Iris pigment epithelial cell (primary cell): ENCODE measurements around the gene ST6GALNAC2.
"Not testable (repeated sequence)": the region's sequence is repeated elsewhere in the genome, so short reads cannot be mapped to it uniquely, and the experiment has no call there.

Source experiments
- DNase-seq: peaks from one replicate; pipeline ENCODE4 v3.0.0-alpha.2; 2011; ENCODE audit warnings: low read depth

ST6GALNAC2 gene

DNA sequence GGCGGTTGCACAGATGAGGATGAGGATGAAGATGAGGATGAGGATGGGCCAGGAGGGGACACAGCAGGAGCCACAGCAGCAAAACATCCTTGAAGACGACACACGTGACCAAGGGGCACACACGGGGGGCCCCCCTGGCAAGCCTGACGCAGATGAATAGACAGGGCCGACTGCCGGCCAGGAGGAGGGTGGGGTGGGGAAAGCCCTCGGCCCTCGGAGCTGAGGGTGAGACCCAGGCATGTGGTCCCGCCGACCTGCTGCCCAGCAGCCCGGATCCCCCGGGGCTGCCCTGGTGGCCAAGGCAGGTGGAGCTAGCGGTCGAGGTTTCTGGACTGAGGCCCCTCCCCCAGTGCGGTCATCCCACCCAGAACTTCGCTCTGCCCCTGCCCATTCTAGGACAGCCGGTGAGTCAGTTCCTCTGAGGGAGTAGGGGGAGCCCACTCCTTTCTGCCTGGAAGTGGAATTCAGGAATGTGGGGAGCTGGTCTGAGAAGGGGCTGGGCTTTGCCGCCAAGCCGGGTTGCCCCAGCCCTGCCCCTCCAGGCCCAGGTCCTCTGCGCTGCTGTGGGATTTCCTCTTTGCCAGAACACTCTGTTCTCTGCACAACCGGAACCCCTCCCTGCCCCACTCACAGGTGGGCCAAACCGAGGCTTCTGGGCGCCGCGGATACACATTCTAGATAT is 58.1 kb downstream of the ST6GALNAC2 start:
- peak; percentile 84 for DNase-seq

DNA sequence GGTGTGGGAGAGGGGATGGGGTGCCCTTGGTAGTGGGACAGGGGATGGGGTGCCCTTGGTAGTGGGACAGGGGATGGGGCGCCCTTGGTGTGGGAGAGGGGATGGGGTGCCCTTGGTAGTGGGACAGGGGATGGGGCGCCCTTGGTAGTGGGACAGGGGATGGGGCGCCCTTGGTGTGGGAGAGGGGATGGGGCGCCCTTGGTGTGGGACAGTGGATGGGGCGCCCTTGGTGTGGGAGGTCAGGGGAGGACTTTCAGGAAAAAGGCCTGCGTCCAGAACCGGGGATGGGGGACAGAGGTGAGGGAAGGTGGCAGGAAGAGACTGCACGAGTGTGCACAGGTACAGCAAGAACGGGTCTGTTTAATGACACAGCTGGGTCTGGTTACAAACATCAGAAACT is 58.6 kb downstream of the ST6GALNAC2 start:
- DNase-seq: not testable (repeated sequence)

DNA sequence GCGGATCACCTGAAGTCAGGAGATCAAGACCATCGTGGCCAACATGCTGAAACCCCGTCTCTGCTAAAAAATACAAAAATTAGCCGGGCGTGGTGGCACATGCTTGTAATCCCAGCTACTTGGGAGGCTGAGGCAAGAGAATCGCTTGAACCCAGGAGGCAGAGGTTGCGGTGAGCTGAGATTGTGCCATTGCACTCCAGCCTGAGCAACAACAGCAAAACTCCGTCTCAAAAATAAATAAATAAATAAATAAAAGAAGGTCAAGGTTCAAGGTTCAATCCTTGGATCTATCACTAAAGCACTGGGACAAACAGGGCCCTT is 60.2 kb downstream of the ST6GALNAC2 start:
- not testable (repeated sequence) for DNase-seq

DNA sequence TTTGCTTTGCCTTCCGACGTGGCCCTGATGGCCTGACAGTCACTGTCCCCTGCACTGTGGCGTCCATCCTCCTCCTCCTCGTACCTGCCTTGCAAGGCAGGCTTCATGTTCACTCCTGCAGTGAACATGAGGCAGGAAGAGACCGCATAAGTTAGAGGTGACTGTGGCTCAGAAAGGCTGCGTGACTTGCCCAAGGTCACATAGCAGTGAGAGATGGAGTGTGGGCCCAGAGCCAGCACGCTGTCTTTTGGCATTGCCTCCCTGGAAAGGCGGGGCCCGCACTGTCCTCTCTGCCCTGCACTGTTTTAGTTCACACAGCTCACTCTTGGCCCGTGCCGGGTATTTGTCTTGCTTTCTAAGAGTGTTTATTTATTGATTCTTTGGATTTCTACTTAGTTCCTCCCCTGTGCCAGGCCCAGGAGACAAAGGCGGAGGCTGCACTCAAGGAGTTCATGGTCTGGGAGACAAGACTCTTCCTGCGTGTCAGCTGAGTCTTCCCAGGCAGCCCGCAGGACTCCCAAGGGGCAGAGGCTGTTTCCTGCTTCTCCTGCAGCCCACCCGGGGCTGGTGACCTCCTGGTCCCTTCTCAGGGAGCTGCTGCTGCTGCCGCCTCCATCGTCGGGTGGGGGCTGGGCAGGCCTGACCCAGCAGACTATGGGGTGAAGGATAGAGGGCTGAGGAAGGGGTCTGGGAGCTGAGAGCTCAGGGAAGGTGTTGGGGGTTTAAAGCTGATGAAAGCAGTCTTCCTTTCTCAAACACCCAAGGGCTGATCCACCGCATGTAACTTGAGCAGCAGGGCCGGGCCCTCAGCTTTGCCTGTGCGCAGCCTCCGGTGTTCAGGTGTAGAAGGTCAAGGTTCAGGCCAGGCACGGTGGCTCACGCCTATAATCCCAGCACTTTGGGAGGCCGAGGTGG is 60.8 kb downstream of the ST6GALNAC2 start:
- DNase-seq: peak; percentile 45

GRCh38 chr17:76523084-76524037 is 62.3 kb downstream of the ST6GALNAC2 start:
- peak; percentile 42 for DNase-seq

DNA sequence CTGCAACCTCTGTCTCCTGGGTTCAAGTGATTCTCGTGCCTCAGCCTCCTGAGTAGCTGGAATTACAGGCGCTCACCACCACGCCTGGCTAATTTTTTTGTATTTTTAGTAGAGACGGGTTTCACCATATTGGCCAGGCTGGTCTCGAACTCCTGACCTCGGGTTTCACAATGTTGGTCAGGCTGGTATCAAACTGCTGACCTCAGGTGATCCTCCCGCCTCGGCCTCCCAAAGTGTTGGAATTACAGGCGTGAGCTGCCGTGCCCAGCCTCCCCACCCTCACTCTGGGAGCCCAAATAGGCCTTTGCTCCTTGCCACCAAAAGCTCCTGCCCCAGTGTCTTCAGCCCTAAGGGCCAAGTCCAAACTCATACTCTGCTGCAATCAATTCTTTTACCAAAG is 64.0 kb downstream of the ST6GALNAC2 start:
- not testable (repeated sequence) for DNase-seq

DNA sequence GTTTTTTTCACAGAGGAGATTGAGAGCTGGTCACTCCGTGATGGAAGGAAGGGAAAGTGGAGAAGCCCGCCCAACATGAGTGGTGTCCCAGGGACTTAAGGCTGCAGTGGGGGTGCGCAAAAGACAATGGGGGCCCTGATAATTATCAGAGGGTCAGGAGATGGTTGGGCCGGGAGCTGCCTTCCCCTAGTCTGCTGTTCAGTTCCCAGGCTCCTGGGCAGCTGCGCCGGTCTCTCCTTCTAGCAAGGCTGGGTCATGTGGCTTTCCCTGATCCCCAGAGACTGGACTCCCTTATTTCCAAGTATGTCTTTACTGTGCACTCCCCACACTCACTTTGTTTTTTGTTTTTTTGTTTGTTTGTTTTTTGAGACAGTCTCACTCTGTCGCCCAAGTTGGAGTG is 64.4 kb downstream of the ST6GALNAC2 start:
- DNase-seq: no peak

- DNase-seq: no peak
Measured at GRCh38 chr17:76519048-76519966, 66.4 kb downstream of the ST6GALNAC2 start.

DNA sequence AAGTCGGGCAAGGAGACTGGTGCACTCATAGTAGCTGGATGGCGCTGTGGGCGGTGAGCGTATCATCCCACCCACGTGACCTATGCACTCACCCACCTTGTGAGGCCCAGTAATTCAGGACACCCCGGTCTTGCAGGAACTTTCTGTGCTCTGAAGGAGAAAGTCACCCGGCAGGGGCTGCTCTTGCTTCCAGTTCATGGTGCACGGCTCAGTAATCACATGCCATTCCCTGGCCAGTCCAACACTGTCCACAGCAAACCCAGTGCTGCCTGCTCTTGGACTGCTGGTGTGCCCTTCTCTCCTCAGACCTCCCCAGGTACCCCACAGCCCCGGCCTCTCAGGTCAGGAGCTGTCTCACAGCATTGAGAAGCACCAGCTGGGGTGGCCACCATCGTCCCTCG is 68.0 kb downstream of the ST6GALNAC2 start:
- no peak for DNase-seq
